SK-N-SH (cell line): ENCODE measurements around the gene ABCG1. TPM values are rescaled to one million over a fixed set of nuclear protein-coding genes. Genes with fewer than 3 reads are reported as not detected.

Source experiments
- CTCF ChIA-PET: fragments of 300-600, 350-600 bp; formaldehyde crosslinking; extraction: SDS; loops from one replicate; lab custom pipeline; 2021; lab: Yijun Ruan, JAX
- POLR2A ChIA-PET: fragments of 350-600 bp; sonication (Branson Sonifier 250); formaldehyde crosslinking; extraction: SDS; loops from one replicate; lab custom pipeline; 2020; ENCODE audit warnings: antibody characterized with exemption, inconsistent platforms; lab: Yijun Ruan, JAX
- DNase-seq: peaks from one replicate; pipeline ENCODE4 v3.0.0; 2012
- H2AFZ ChIP-seq: fragments of 200-600 bp; sonication (generic); 2 replicates; pipeline ENCODE4 v1.8.1; 2016; ENCODE audit warnings: antibody characterized with exemption, mild to moderate bottlenecking, low read depth
- H3F3A ChIP-seq: fragments of 200-600 bp; sonication (generic); replicated peaks from 2 replicates; pipeline ENCODE3; 2016; ENCODE audit warnings: antibody characterized with exemption, mild to moderate bottlenecking; ENCODE audit not compliant: insufficient read depth
- H3K27ac ChIP-seq, 2 experiments: fragments of 200-500 bp in 1 of 2; fragments of 200-600 bp in 1 of 2; sonication (Bioruptor generic) in 1 of 2; sonication (generic), shearing (Covaris generic) in 1 of 2; 2 replicates each; pipeline versions ENCODE4 v1.5.1 to v1.6.1; 2014 to 2016; ENCODE audit warnings: low read depth in 2 of 2, inconsistent platforms in 1 of 2, low read length in 1 of 2, mild to moderate bottlenecking in 1 of 2, mixed read lengths in 1 of 2
- H3K27me3 ChIP-seq: fragments of 200-600 bp; sonication (generic), shearing (Covaris generic); 2 replicates; pipeline ENCODE4 v1.6.1; 2016; ENCODE audit warnings: mixed run types; ENCODE audit not compliant: insufficient read depth
- H3K36me3 ChIP-seq, 2 experiments: fragments of 200-500 bp in 1 of 2; fragments of 200-600 bp in 1 of 2; sonication (Bioruptor generic) in 1 of 2; sonication (generic) in 1 of 2; replicated peaks in 1 of 2; 2 replicates each; pipeline versions ENCODE3 to v1.5.1; 2014 to 2016; ENCODE audit warnings: low read length in 1 of 2, mild to moderate bottlenecking in 1 of 2; ENCODE audit not compliant: insufficient read depth in 2 of 2, control insufficient read depth in 1 of 2
- H3K4me1 ChIP-seq, 2 experiments: fragments of 200-500 bp in 1 of 2; fragments of 200-600 bp in 1 of 2; sonication (Bioruptor generic) in 1 of 2; sonication (generic), shearing (Covaris generic) in 1 of 2; 2 replicates each; pipeline versions ENCODE4 v1.5.1 to v1.6.1; 2014 to 2016; ENCODE audit warnings: low read depth in 1 of 2, low read length in 1 of 2, mixed run types in 1 of 2; ENCODE audit not compliant: insufficient read depth in 2 of 2, control insufficient read depth in 1 of 2
- H3K4me2 ChIP-seq: fragments of 200-600 bp; sonication (generic), shearing (Covaris generic); 2 replicates; pipeline ENCODE4 v1.6.1; 2017; ENCODE audit warnings: mixed run types
- H3K4me3 ChIP-seq, 2 experiments: fragments of 200-500 bp in 1 of 2; fragments of 200-600 bp in 1 of 2; sonication (Bioruptor generic) in 1 of 2; sonication (generic), shearing (Covaris generic) in 1 of 2; 2 replicates each; pipeline versions ENCODE4 v1.5.1 to v1.8.1; 2014 to 2016; ENCODE audit warnings: low read depth in 2 of 2, inconsistent platforms in 1 of 2, low read length in 1 of 2, mild to moderate bottlenecking in 1 of 2, mixed read lengths in 1 of 2, moderate library complexity in 1 of 2
- H3K79me2 ChIP-seq: fragments of 200-600 bp; sonication (generic); 2 replicates; pipeline ENCODE4 v1.8.1; 2017; ENCODE audit warnings: mild to moderate bottlenecking; ENCODE audit not compliant: insufficient read depth
- H3K9ac ChIP-seq: fragments of 200-600 bp; sonication (generic); 2 replicates; pipeline ENCODE4 v1.6.1; 2017; ENCODE audit warnings: mixed run types
- H3K9me2 ChIP-seq: fragments of 200-600 bp; sonication (generic); 2 replicates; pipeline ENCODE4 v1.6.1; 2017; ENCODE audit warnings: mixed run types
- H3K9me3 ChIP-seq: fragments of 200-600 bp; sonication (generic); 2 replicates; pipeline ENCODE4 v1.6.1; 2017; ENCODE audit warnings: mixed run types, mild to moderate bottlenecking, moderate library complexity
- H4K20me1 ChIP-seq: fragments of 200-600 bp; sonication (generic); 2 replicates; pipeline ENCODE4 v1.6.1; 2017; ENCODE audit warnings: mild to moderate bottlenecking, mixed run types; ENCODE audit not compliant: insufficient read depth
- CTCF ChIP-seq: fragments of 200-600 bp; sonication (generic); IDR thresholded peaks from 2 replicates; pipeline ENCODE4 v1.6.1; 2017; ENCODE audit warnings: antibody characterized with exemption, mild to moderate bottlenecking, moderate library complexity
- EP300 ChIP-seq, 2 experiments: IDR thresholded peaks; 2 replicates each; pipeline versions ENCODE4 v1.4.0 to v1.6.1; 2012; ENCODE audit warnings: borderline replicate concordance in 1 of 2, low read depth in 1 of 2, low read length in 1 of 2
- EZH2phosphoT487 ChIP-seq: fragments of 200-600 bp; sonication (generic); IDR thresholded peaks from 2 replicates; pipeline ENCODE4 v1.6.1; 2017; ENCODE audit warnings: low read depth, mixed run types, mild to moderate bottlenecking, antibody characterized with exemption, moderate library complexity, borderline replicate concordance
- FOXM1 ChIP-seq: IDR thresholded peaks from 2 replicates; pipeline ENCODE4 v1.4.0; 2012; ENCODE audit warnings: low read depth, mild to moderate bottlenecking
- MAX ChIP-seq: IDR thresholded peaks from 2 replicates; pipeline ENCODE4 v1.4.0; 2012; ENCODE audit warnings: low read depth
- MXI1 ChIP-seq: IDR thresholded peaks from 2 replicates; pipeline ENCODE4 v1.6.1; 2012; ENCODE audit warnings: mild to moderate bottlenecking, low read depth, low read length, improper control_type of control experiment
- NFIC ChIP-seq: IDR thresholded peaks from 2 replicates; pipeline ENCODE4 v1.4.0; 2012; ENCODE audit warnings: borderline replicate concordance
- PBX3 ChIP-seq: IDR thresholded peaks from 2 replicates; pipeline ENCODE4; 2012
- POLR2AphosphoS5 ChIP-seq: IDR thresholded peaks from 2 replicates; pipeline ENCODE4 v1.6.1; 2012; ENCODE audit warnings: low read depth, low read length
- RAD21 ChIP-seq: IDR thresholded peaks from 2 replicates; pipeline ENCODE4 v1.6.1; 2012; ENCODE audit warnings: mild to moderate bottlenecking, low read length
- RFX5 ChIP-seq: IDR thresholded peaks from 2 replicates; pipeline ENCODE4 v1.6.1; 2012; ENCODE audit warnings: mild to moderate bottlenecking, improper control_type of control experiment, low read length
- SIN3A ChIP-seq: IDR thresholded peaks from 2 replicates; pipeline ENCODE4 v1.6.1; 2012; ENCODE audit warnings: low read depth, mild to moderate bottlenecking, low read length, moderate library complexity, borderline replicate concordance
- SMC3 ChIP-seq: IDR thresholded peaks from 2 replicates; pipeline ENCODE4 v1.6.1; 2012; ENCODE audit warnings: low read depth, low read length, improper control_type of control experiment
- TCF12 ChIP-seq: IDR thresholded peaks from 2 replicates; pipeline ENCODE4 v1.4.0; 2012
- USF1 ChIP-seq: IDR thresholded peaks from 2 replicates; pipeline ENCODE4 v1.4.0; 2012; ENCODE audit warnings: low read depth, borderline replicate concordance
- USF2 ChIP-seq: fragments of 150-350 bp; IDR thresholded peaks from 2 replicates; pipeline ENCODE4 v1.6.1; 2017; ENCODE audit warnings: antibody characterized with exemption, low read length, low read depth, borderline replicate concordance
- WGBS: methylation state at CpG from one replicate; pipeline ENCODE4 v1.1.6; 2017; ENCODE audit warnings: low lambda C conversion rate; 5-methylcytosine and 5-hydroxymethylcytosine counted together
- polyA plus RNA-seq, 3 experiments: library from polyadenylated mRNA; depleted of rRNA; stranded (reverse); fragments of >200 nt; gene quantifications; 2 replicates each; pipeline ENCODE4 v1.2.3, GENCODE V29; 2012

ABCG1 gene
- polyA plus RNA-seq, 1 of the 3 experiments (the other 2 are of a cell fraction) = 0.07 TPM

GRCh38 chr21:42262831-42263231 is 43.9 kb downstream of the ABCG1 start:
- Histone ChIP-seq H4K20me1 (no peaks in the 10 kb centered on the region), H3K9me3 (no peaks in the 10 kb centered on the region), H3K4me1 (peaks cover 0 to 37% of the 10 kb centered on the region in 2 experiments; a peak in 1 of 4 replicates), H3K27ac (no peak overlapping the region), H3K36me3 (no peaks in the 10 kb centered on the region), H3K27me3 (no peaks in the 10 kb centered on the region), H3K4me2 (no peak overlapping the region), H3K9ac (no peak overlapping the region), H3K79me2 (no peaks in the 10 kb centered on the region), H2AFZ (no peak overlapping the region), H3K4me3 (no peak overlapping the region), H3F3A (no peaks in the 10 kb centered on the region), H3K9me2 (no peaks in the 10 kb centered on the region)
- 62% methylated on average over 10 of the region's 11 CpGs for WGBS
- POLR2A ChIA-PET = no interaction called here
- CTCF ChIA-PET = interaction anchor here (0.9 to 1.0 kb wide), 2 partner anchors 14 to 24 kb away, joined by 3 read pairs; no protein-coding TSS in a partner anchor
- no peak for TF ChIP-seq RAD21
- TF ChIP-seq EP300 (IDR thresholded peaks at IDR 0.05; ENCODE audit: borderline replicate concordance in 1 of 2, low read depth in 1 of 2, low read length in 1 of 2) = no peak
- TF ChIP-seq NFIC = no peak
- TF ChIP-seq PBX3 = no peak
- no peak for TF ChIP-seq CTCF
- TF ChIP-seq SIN3A = no peak
- no peak for TF ChIP-seq MXI1
- TF ChIP-seq MAX = no peak
- DNase-seq = peak; percentile 45

GRCh38 chr21:42263591-42264131 is 44.7 kb downstream of the ABCG1 start:
- Histone ChIP-seq H3K79me2 (no peaks in the 10 kb centered on the region), H3K36me3 (no peaks in the 10 kb centered on the region), H3K4me2 (no peak overlapping the region), H3K9ac (no peak overlapping the region), H3K27me3 (no peaks in the 10 kb centered on the region), H2AFZ (no peak overlapping the region), H3F3A (no peaks in the 10 kb centered on the region), H3K4me3 (no peak overlapping the region), H3K4me1 (peaks cover 0 to 32% of the 10 kb centered on the region in 2 experiments; a peak in 1 of 4 replicates), H3K9me2 (no peaks in the 10 kb centered on the region), H4K20me1 (no peaks in the 10 kb centered on the region), H3K27ac (no peak overlapping the region), H3K9me3 (no peaks in the 10 kb centered on the region)
- ChIA-PET CTCF (no interaction called here), POLR2A (no interaction called here)
- TF ChIP-seq RAD21 = no peak
- no peak for TF ChIP-seq FOXM1
- TF ChIP-seq CTCF = no peak
- TF ChIP-seq POLR2AphosphoS5 = no peak
- TF ChIP-seq EZH2phosphoT487 = no peak
- no peak for TF ChIP-seq SMC3
- TF ChIP-seq USF2 = no peak
- no peak for TF ChIP-seq RFX5
- no peak for TF ChIP-seq TCF12
- no peak for TF ChIP-seq USF1
- no peak for DNase-seq
- WGBS = 43% methylated on average over 12 of the region's 18 CpGs
